RKO (cell line): ENCODE measurements around the gene ARHGEF17.
"Not testable (repeated sequence)": the region's sequence is repeated elsewhere in the genome, so short reads cannot be mapped to it uniquely, and the experiment has no call there.

ENCODE experiments used
- DNase-seq: peaks from one replicate; pipeline ENCODE4 v3.0.0-alpha.2; 2016; ENCODE audit warnings: low spot score

The ARHGEF17 gene

GRCh38 chr11:73308003-73308960, at the start of gene ARHGEF17:
Gene ARHGEF17 (plus strand): TSS chr11:73308276. CDS start chr11:73308639, 363 bp downstream.
- DNase-seq: peak; percentile 74

- DNase-seq: no peak
Observed at GRCh38 chr11:73259406-73260126, 48.5 kb upstream of the ARHGEF17 start.

- DNase-seq: no peak
Observed at GRCh38 chr11:73260127-73260457, 48.0 kb upstream of the ARHGEF17 start.

GRCh38 chr11:73262851-73263495, 45.1 kb upstream of the ARHGEF17 start:
- no peak for DNase-seq

GRCh38 chr11:73263640-73264039, 44.4 kb upstream of the ARHGEF17 start:
- no peak for DNase-seq

- no peak for DNase-seq
Observed at GRCh38 chr11:73265278-73265810, 42.7 kb upstream of the ARHGEF17 start.

GRCh38 chr11:73265853-73266645, 42.0 kb upstream of the ARHGEF17 start:
- no peak for DNase-seq

GRCh38 chr11:73266646-73267020, 41.4 kb upstream of the ARHGEF17 start:
- DNase-seq: no peak

GRCh38 chr11:73267122-73267846, 40.8 kb upstream of the ARHGEF17 start:
- no peak for DNase-seq

- no peak for DNase-seq
Observed at GRCh38 chr11:73267906-73268540, 40.1 kb upstream of the ARHGEF17 start.

- no peak for DNase-seq
Observed at GRCh38 chr11:73268671-73269271, 39.3 kb upstream of the ARHGEF17 start.

- no peak for DNase-seq
Observed at GRCh38 chr11:73269459-73270015, 38.5 kb upstream of the ARHGEF17 start.

GRCh38 chr11:73270016-73270854, 37.8 kb upstream of the ARHGEF17 start:
- DNase-seq: no peak

GRCh38 chr11:73270855-73271477, 37.1 kb upstream of the ARHGEF17 start:
- no peak for DNase-seq

- DNase-seq: not testable (repeated sequence)
Observed at GRCh38 chr11:73271478-73271865, 36.6 kb upstream of the ARHGEF17 start.

GRCh38 chr11:73271936-73272679, 36.0 kb upstream of the ARHGEF17 start, which contains the start of gene P2RY6:
Gene P2RY6 (plus strand): TSS chr11:73272338. CDS start chr11:73296519, 24,181 bp downstream.
- DNase-seq: peak; percentile 62

GRCh38 chr11:73272680-73273038, 35.4 kb upstream of the ARHGEF17 start:
- no peak for DNase-seq
